GM12878 (cell line): ENCODE data around the gene SLC25A44. TPM values are rescaled to one million over a fixed set of nuclear protein-coding genes. Genes with fewer than 3 reads are reported as not detected.

Source experiments
- BCL11A ChIP-seq: IDR thresholded peaks from 2 replicates; pipeline ENCODE4 v1.6.1; 2011; ENCODE audit warnings: low read depth, low read length
- EZH2 ChIP-seq: IDR thresholded peaks from 2 replicates; pipeline ENCODE4 v1.6.1; 2012; ENCODE audit warnings: low read depth, mild to moderate bottlenecking, control low read depth, inconsistent platforms, low read length, borderline replicate concordance; ENCODE audit not compliant: control insufficient read depth
- FOXM1 ChIP-seq: IDR thresholded peaks from 2 replicates; pipeline ENCODE4 v1.6.1; 2012; ENCODE audit warnings: low read depth, mild to moderate bottlenecking, inconsistent platforms, low read length, moderate library complexity
- KAT2A ChIP-seq: conservative IDR thresholded peaks from 2 replicates; pipeline ENCODE4 v1.6.1; 2011; ENCODE audit warnings: low read depth, low read length; ENCODE audit not compliant: control insufficient read depth
- MEF2A ChIP-seq: IDR thresholded peaks from 2 replicates; pipeline ENCODE4 v1.6.1; 2011; ENCODE audit warnings: low read depth, mild to moderate bottlenecking, low read length, moderate library complexity; ENCODE audit not compliant: insufficient read depth
- MXI1 ChIP-seq: fragments of 150-350 bp; IDR thresholded peaks from 2 replicates; pipeline ENCODE4 v1.6.1; 2011; ENCODE audit warnings: low read depth, mild to moderate bottlenecking, inconsistent platforms, low read length, improper control_type of control experiment
- MYB ChIP-seq: fragments of 150-350 bp; IDR thresholded peaks from 2 replicates; pipeline ENCODE4 v1.6.1; 2014; ENCODE audit warnings: mild to moderate bottlenecking, low read depth, low read length, borderline replicate concordance
- NFIC ChIP-seq: IDR thresholded peaks from 2 replicates; pipeline ENCODE4 v1.6.1; 2012; ENCODE audit warnings: low read depth, mild to moderate bottlenecking, inconsistent platforms, low read length, moderate library complexity
- SIX5 ChIP-seq: IDR thresholded peaks from 2 replicates; pipeline ENCODE4 v1.6.1; 2011; ENCODE audit warnings: mild to moderate bottlenecking, low read depth, low read length, moderate library complexity; ENCODE audit not compliant: severe bottlenecking
- SP1 ChIP-seq: IDR thresholded peaks from one replicate; pipeline ENCODE4 v1.6.1; 2011; ENCODE audit warnings: low read depth, low read length
- STAT1 ChIP-seq: fragments of 450-650 bp; conservative IDR thresholded peaks from 2 replicates; pipeline ENCODE4 v1.6.1; 2014; ENCODE audit warnings: antibody characterized with exemption, mild to moderate bottlenecking
- ZNF622 ChIP-seq: fragments of 450-650 bp; IDR thresholded peaks from 2 replicates; pipeline ENCODE4 v1.6.1; 2017; ENCODE audit warnings: mild to moderate bottlenecking, inconsistent platforms
- ZZZ3 ChIP-seq: IDR thresholded peaks from 2 replicates; pipeline ENCODE4 v1.6.1; 2011; ENCODE audit warnings: low read depth; ENCODE audit not compliant: control insufficient read depth, insufficient read length
- polyA plus RNA-seq, 11 experiments: library from polyadenylated mRNA; depleted of rRNA in 4 of 11; unstranded in 6 of 11; stranded (reverse) in 5 of 11; fragments of >200 nt; fragmentation: Nextera tagmentation in 4 of 11; fragmentation: Illumina TruSeq in 1 of 11; extraction: Ambion mirVana in 4 of 11; extraction: Trizol in 1 of 11; gene quantifications; 1 replicate in 1 of 11; 2 replicates in 10 of 11; pipeline versions ENCODE4 v1.2.1 to v1.2.3, GENCODE V29; 2011 to 2016; ENCODE audit warnings: inconsistent platforms in 2 of 11, missing spikeins in 2 of 11, low read depth in 1 of 11
- total RNA-seq, 4 experiments: library from RNA; depleted of rRNA in 3 of 4; stranded (reverse); fragments of >200 nt in 3 of 4; fragmentation: Illumina TruSeq in 1 of 4; extraction: Trizol in 1 of 4; gene quantifications; 2 replicates each; pipeline versions ENCODE4 v1.2.1 to v1.2.3, GENCODE V29; 2013 to 2021
- TF ChIP-seq, protein P1 (sequence below): IDR thresholded peaks from 2 replicates; pipeline ENCODE4 v1.6.1; 2012; ENCODE audit warnings: low read depth, low read length, improper control_type of control experiment
- TF ChIP-seq, protein P2 (sequence below): IDR thresholded peaks from 2 replicates; pipeline ENCODE4 v1.6.1; 2012; ENCODE audit warnings: low read depth, low read length, improper control_type of control experiment
- TF ChIP-seq, protein P3 (sequence below): fragments of 450-650 bp; IDR thresholded peaks from 2 replicates; pipeline ENCODE4 v1.6.1; 2017; ENCODE audit warnings: mild to moderate bottlenecking, low read depth, inconsistent platforms; ENCODE audit not compliant: poor library complexity, severe bottlenecking
- TF ChIP-seq, protein P4 (sequence below): IDR thresholded peaks from 2 replicates; pipeline ENCODE4 v1.6.1; 2011; ENCODE audit warnings: borderline replicate concordance, low read depth, mild to moderate bottlenecking, moderate library complexity, mixed read lengths, low read length; ENCODE audit not compliant: insufficient read depth; ENCODE audit errors: extremely low read length
- TF ChIP-seq, protein P5 (sequence below): fragments of 450-650 bp; IDR thresholded peaks from 2 replicates; pipeline ENCODE4 v1.6.1; 2017; ENCODE audit warnings: mild to moderate bottlenecking, moderate library complexity
- TF ChIP-seq, protein P6 (sequence below): fragments of 450-650 bp; IDR thresholded peaks from 2 replicates; pipeline ENCODE4 v1.6.1; 2017; ENCODE audit warnings: borderline replicate concordance

SLC25A44 gene
- total and polyA plus RNA-seq, 10 of the 15 experiments (the other 5 are each of a cell fraction or from before 2014, with no cell fraction given), result 7.1 to 43.3 (median 30.4) TPM

DNA sequence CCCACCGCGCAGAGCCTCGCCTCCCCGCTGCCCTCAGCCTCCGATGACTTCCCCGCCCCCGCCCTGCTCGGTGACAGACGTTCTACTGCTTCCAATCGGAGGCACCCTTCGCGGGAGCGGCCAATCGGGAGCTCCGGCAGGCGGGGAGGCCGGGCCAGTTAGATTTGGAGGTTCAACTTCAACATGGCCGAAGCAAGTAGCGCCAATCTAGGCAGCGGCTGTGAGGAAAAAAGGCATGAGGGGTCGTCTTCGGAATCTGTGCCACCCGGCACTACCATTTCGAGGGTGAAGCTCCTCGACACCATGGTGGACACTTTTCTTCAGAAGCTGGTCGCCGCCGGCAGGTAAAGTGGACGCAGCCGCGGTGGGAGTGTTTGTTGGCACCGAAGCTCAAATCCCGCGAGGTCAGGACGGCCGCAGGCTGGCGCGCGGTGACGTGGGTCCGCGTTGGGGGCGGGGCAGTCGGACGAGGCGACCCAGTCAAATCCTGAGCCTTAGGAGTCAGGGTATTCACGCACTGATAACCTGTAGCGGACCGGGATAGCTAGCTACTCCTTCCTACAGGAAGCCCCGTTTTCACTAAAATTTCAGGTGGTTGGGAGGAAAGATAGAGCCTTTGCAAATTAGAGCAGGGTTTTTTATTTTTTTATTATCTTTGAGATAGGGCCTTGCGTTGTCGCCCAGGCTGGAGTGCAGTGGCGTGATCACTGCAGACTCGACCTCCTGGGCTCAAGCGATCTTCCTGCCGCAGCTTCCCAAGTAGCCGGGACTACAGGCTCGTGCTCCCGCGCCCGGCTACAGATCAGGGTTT is 19.1 kb downstream of the SLC25A44 start, which contains the start of gene PMF1 (continued):
- TF ChIP-seq, protein P1, sequence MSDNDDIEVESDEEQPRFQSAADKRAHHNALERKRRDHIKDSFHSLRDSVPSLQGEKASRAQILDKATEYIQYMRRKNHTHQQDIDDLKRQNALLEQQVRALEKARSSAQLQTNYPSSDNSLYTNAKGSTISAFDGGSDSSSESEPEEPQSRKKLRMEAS, result peak; percentile 40; the same call in 1 of the 2 replicates
- TF ChIP-seq KAT2A (no peak), ZZZ3 (no peak), NFIC (no peak), MEF2A (no peak), MYB (no peak), MXI1 (peak; percentile 38; the same call in 1 of the 2 replicates), BCL11A (no peak), SP1 (peak; percentile 96), ZNF622 (no peak), STAT1 (no peak), FOXM1 (peak; percentile 52; the same call in 1 of the 2 replicates), SIX5 (no peak), EZH2 (no peak)
- TF ChIP-seq, protein P2, sequence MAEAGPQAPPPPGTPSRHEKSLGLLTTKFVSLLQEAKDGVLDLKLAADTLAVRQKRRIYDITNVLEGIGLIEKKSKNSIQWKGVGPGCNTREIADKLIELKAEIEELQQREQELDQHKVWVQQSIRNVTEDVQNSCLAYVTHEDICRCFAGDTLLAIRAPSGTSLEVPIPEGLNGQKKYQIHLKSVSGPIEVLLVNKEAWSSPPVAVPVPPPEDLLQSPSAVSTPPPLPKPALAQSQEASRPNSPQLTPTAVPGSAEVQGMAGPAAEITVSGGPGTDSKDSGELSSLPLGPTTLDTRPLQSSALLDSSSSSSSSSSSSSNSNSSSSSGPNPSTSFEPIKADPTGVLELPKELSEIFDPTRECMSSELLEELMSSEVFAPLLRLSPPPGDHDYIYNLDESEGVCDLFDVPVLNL, result no peak
- TF ChIP-seq, protein P3, sequence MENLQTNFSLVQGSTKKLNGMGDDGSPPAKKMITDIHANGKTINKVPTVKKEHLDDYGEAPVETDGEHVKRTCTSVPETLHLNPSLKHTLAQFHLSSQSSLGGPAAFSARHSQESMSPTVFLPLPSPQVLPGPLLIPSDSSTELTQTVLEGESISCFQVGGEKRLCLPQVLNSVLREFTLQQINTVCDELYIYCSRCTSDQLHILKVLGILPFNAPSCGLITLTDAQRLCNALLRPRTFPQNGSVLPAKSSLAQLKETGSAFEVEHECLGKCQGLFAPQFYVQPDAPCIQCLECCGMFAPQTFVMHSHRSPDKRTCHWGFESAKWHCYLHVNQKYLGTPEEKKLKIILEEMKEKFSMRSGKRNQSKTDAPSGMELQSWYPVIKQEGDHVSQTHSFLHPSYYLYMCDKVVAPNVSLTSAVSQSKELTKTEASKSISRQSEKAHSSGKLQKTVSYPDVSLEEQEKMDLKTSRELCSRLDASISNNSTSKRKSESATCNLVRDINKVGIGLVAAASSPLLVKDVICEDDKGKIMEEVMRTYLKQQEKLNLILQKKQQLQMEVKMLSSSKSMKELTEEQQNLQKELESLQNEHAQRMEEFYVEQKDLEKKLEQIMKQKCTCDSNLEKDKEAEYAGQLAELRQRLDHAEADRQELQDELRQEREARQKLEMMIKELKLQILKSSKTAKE, result no peak
- TF ChIP-seq, protein P4, sequence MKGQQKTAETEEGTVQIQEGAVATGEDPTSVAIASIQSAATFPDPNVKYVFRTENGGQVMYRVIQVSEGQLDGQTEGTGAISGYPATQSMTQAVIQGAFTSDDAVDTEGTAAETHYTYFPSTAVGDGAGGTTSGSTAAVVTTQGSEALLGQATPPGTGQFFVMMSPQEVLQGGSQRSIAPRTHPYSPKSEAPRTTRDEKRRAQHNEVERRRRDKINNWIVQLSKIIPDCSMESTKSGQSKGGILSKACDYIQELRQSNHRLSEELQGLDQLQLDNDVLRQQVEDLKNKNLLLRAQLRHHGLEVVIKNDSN, result no peak
- TF ChIP-seq, protein P5, sequence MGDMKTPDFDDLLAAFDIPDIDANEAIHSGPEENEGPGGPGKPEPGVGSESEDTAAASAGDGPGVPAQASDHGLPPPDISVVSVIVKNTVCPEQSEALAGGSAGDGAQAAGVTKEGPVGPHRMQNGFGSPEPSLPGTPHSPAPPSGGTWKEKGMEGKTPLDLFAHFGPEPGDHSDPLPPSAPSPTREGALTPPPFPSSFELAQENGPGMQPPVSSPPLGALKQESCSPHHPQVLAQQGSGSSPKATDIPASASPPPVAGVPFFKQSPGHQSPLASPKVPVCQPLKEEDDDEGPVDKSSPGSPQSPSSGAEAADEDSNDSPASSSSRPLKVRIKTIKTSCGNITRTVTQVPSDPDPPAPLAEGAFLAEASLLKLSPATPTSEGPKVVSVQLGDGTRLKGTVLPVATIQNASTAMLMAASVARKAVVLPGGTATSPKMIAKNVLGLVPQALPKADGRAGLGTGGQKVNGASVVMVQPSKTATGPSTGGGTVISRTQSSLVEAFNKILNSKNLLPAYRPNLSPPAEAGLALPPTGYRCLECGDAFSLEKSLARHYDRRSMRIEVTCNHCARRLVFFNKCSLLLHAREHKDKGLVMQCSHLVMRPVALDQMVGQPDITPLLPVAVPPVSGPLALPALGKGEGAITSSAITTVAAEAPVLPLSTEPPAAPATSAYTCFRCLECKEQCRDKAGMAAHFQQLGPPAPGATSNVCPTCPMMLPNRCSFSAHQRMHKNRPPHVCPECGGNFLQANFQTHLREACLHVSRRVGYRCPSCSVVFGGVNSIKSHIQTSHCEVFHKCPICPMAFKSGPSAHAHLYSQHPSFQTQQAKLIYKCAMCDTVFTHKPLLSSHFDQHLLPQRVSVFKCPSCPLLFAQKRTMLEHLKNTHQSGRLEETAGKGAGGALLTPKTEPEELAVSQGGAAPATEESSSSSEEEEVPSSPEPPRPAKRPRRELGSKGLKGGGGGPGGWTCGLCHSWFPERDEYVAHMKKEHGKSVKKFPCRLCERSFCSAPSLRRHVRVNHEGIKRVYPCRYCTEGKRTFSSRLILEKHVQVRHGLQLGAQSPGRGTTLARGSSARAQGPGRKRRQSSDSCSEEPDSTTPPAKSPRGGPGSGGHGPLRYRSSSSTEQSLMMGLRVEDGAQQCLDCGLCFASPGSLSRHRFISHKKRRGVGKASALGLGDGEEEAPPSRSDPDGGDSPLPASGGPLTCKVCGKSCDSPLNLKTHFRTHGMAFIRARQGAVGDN, result peak; percentile 72; the same call in 1 of the 2 replicates
- TF ChIP-seq, protein P6, sequence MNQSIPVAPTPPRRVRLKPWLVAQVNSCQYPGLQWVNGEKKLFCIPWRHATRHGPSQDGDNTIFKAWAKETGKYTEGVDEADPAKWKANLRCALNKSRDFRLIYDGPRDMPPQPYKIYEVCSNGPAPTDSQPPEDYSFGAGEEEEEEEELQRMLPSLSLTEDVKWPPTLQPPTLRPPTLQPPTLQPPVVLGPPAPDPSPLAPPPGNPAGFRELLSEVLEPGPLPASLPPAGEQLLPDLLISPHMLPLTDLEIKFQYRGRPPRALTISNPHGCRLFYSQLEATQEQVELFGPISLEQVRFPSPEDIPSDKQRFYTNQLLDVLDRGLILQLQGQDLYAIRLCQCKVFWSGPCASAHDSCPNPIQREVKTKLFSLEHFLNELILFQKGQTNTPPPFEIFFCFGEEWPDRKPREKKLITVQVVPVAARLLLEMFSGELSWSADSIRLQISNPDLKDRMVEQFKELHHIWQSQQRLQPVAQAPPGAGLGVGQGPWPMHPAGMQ, result peak; percentile 33; the same call in 1 of the 2 replicates
